HCT116 (cell line): ENCODE measurements around the gene CYB561D1.

ENCODE experiments used
- CEBPB ChIP-seq: IDR thresholded peaks from 2 replicates; pipeline ENCODE4 v1.6.1; 2012; ENCODE audit warnings: low read depth
- CTCF ChIP-seq, 3 experiments: fragments of 200-600 bp in 1 of 3; sonication (generic) in 1 of 3; IDR thresholded peaks in 2 of 3; conservative IDR thresholded peaks in 1 of 3; 2 replicates each; pipeline ENCODE4 v1.5.1; 2012 to 2017; ENCODE audit warnings: low read depth in 2 of 3, low read length in 2 of 3, antibody characterized with exemption in 1 of 3, borderline replicate concordance in 1 of 3, control low read depth in 1 of 3, mild to moderate bottlenecking in 1 of 3, mixed read lengths in 1 of 3, mixed run types in 1 of 3, moderate library complexity in 1 of 3; ENCODE audit not compliant: insufficient read depth in 1 of 3
- EGR1 ChIP-seq: IDR thresholded peaks from 2 replicates; pipeline ENCODE4 v1.6.1; 2012; ENCODE audit warnings: low read depth
- EZH2 ChIP-seq: fragments of 200-600 bp; sonication (generic); IDR thresholded peaks from 2 replicates; pipeline ENCODE4 v1.6.1; 2017; ENCODE audit warnings: antibody characterized with exemption, mixed run types
- EZH2phosphoT487 ChIP-seq: fragments of 200-600 bp; IDR thresholded peaks from 2 replicates; pipeline ENCODE4 v1.6.1; 2018; ENCODE audit warnings: antibody characterized with exemption, borderline replicate concordance
- FOSL1 ChIP-seq: IDR thresholded peaks from 2 replicates; pipeline ENCODE4 v1.6.1; 2012; ENCODE audit warnings: low read depth
- JUND ChIP-seq: IDR thresholded peaks from 2 replicates; pipeline ENCODE4 v1.6.1; 2012
- MAX ChIP-seq: IDR thresholded peaks from 2 replicates; pipeline ENCODE4 v1.6.1; 2012
- POLR2A ChIP-seq: IDR thresholded peaks from 2 replicates; pipeline ENCODE4 v1.7.0; 2011; ENCODE audit warnings: borderline replicate concordance; ENCODE audit not compliant: insufficient read depth, insufficient read length; ENCODE audit errors: extremely low read depth
- POLR2AphosphoS5 ChIP-seq: IDR thresholded peaks from 2 replicates; pipeline ENCODE4 v1.6.1; 2011; ENCODE audit warnings: mild to moderate bottlenecking, low read depth, low read length, moderate library complexity
- RAD21 ChIP-seq: IDR thresholded peaks from 2 replicates; pipeline ENCODE4 v1.6.1; 2012; ENCODE audit warnings: low read depth, mild to moderate bottlenecking
- REST ChIP-seq: IDR thresholded peaks from 2 replicates; pipeline ENCODE4 v1.6.1; 2012; ENCODE audit warnings: low read depth
- SP1 ChIP-seq: IDR thresholded peaks from 2 replicates; pipeline ENCODE4 v1.6.1; 2012; ENCODE audit warnings: low read depth
- ZFX ChIP-seq: fragments of 450-650 bp; IDR thresholded peaks from 2 replicates; pipeline ENCODE4 v1.6.1; 2017

GRCh38 chr1:109468061-109468460, 25.8 kb upstream of the CYB561D1 start:
- TF ChIP-seq CTCF (IDR thresholded peaks at IDR 0.05 in 2 of 3, conservative IDR thresholded peaks at IDR 0.05 in 1 of 3; ENCODE audit: borderline replicate concordance in 1 of 3, insufficient read depth in 1 of 3, low read depth in 2 of 3, low read length in 2 of 3) = no peak
- TF ChIP-seq EZH2 = no peak
- no peak for TF ChIP-seq POLR2A
- no peak for TF ChIP-seq EGR1
- no peak for TF ChIP-seq EZH2phosphoT487
- TF ChIP-seq ZFX = no peak
- no peak for TF ChIP-seq REST
- TF ChIP-seq JUND = no peak
- TF ChIP-seq FOSL1 = no peak
- TF ChIP-seq MAX = no peak
- TF ChIP-seq POLR2AphosphoS5 = no peak
- no peak for TF ChIP-seq SP1
- no peak for TF ChIP-seq RAD21
- no peak for TF ChIP-seq CEBPB
